Measurements from ENCODE around the gene PIEZO1. TPM values are rescaled to one million over a fixed set of nuclear protein-coding genes. Genes with fewer than 3 reads are reported as not detected.

PIEZO1 gene
- total and polyA plus RNA-seq, 10 of the 15 experiments (the other 5 are each of a cell fraction or from before 2014, with no cell fraction given), result 1.3 to 169 (median 33.4) TPM

- TF ChIP-seq NFXL1 (IDR thresholded peaks at IDR 0.05; ENCODE audit: borderline replicate concordance) (no peak), ATF2 (IDR thresholded peaks at IDR 0.05; ENCODE audit: low read length) (no peak), TBL1XR1 (IDR thresholded peaks at IDR 0.05; ENCODE audit: low read depth, low read length) (no peak), ZNF24 (IDR thresholded peaks at IDR 0.05) (0 out of 2 replicates have a peak, but pooled peaks have one; percentile 10), NRF1 (conservative IDR thresholded peaks at IDR 0.05; ENCODE audit: low read depth, low read length) (no peak), RCOR1 (conservative IDR thresholded peaks at IDR 0.05; ENCODE audit: low read depth, low read length) (0 out of 2 replicates have a peak, but pooled peaks have one; percentile 47)
Observed at GRCh38 chr16:88681084-88681680, 103.8 kb downstream of the PIEZO1 start (continued).

- Histone ChIP-seq H3K36me3 (ENCODE audit: control insufficient read depth in 2 of 2, insufficient read depth in 2 of 2, low read length in 1 of 2) (no peaks in the 10 kb centered on the region), H3K4me3 (peak overlapping the region; percentile 65), H3K4me1 (ENCODE audit: control insufficient read depth, insufficient read depth, low read length) (peaks cover 37% of the 10 kb centered on the region), H3K79me2 (ENCODE audit: control insufficient read depth, insufficient read depth, low read length) (no peaks in the 10 kb centered on the region; the same call in 1 of the 2 replicates), H3K9me3 (replicated peaks; ENCODE audit: control insufficient read depth, insufficient read depth, low read length) (no peaks in the 10 kb centered on the region), H3K27me3 (replicated peaks in 1 of 2; ENCODE audit: control insufficient read depth in 2 of 2, insufficient read depth in 2 of 2, low read length in 1 of 2) (no peaks in the 10 kb centered on the region), H2AFZ (ENCODE audit: control insufficient read depth, low read depth, low read length) (peak overlapping the region; percentile 44; the same call in 1 of the 2 replicates), H3K9ac (ENCODE audit: control insufficient read depth, insufficient read depth, low read length) (peak overlapping the region; percentile 77; the same call in 1 of the 2 replicates), H3K4me2 (ENCODE audit: control insufficient read depth, insufficient read depth) (peak overlapping the region; percentile 88), H3K27ac (ENCODE audit: control insufficient read depth, insufficient read depth) (peak overlapping the region; percentile 92), H4K20me1 (ENCODE audit: control insufficient read depth, insufficient read depth) (no peaks in the 10 kb centered on the region)
- ATAC-seq, result no peak
- WGBS (ENCODE audit: insufficient coverage, insufficient replicate concordance, low lambda C conversion rate, missing lambda C conversion rate), result 76% methylated on average over 5 of the region's 5 CpGs
- in situ Hi-C loops (cut with MboI), result no loop called here
- CTCF ChIA-PET, result interaction anchor here (1.0 to 3.4 kb wide), 10 partner anchors 10 to 120 kb away, joined by 3 to 26 read pairs (median 6); no protein-coding TSS in a partner anchor
- no TSS peak for BruUV-seq (replicated peaks)
- SMC1A ChIA-PET (ENCODE audit: uncharacterized antibody, unreplicated experiment), result interaction anchor here (0.8 to 3.1 kb wide), 7 partner anchors 9 to 53 kb away, joined by 3 to 13 read pairs (median 4); partner anchors contain the start of gene MVD
- RAD21 ChIA-PET (ENCODE audit: unreplicated experiment), result interaction anchor here (1.0 to 2.5 kb wide), 6 partner anchors 16 to 45 kb away, joined by 4 to 10 read pairs (median 7); no protein-coding TSS in a partner anchor
- no peak for FAIRE-seq
- POLR2A ChIA-PET, result interaction anchor here (0.7 to 2.5 kb wide), 7 partner anchors 9 to 110 kb away, joined by 3 to 12 read pairs (median 6); partner anchors contain the start of genes CYBA, MVD and ZC3H18
- intact Hi-C loops (cut with micrococcal nuclease; ENCODE audit: unreplicated experiment), result loop anchor here (1.0 to 2.0 kb wide), 3 partner anchors 17 to 30 kb away; partner anchors contain the start of genes CYBA and MVD
- TF ChIP-seq CUX1 (IDR thresholded peaks at IDR 0.05; ENCODE audit: insufficient replicate concordance, low read depth, low read length) (no peak), ZBED1 (IDR thresholded peaks at IDR 0.05; ENCODE audit: borderline replicate concordance) (no peak)
- no peak for DNase-seq (ENCODE audit: low read depth, low spot score)
Observed at GRCh38 chr16:88680554-88681083, 104.4 kb downstream of the PIEZO1 start.

All from GM12878 (cell line).